Fibroblast of skin of left biceps (primary cell): ENCODE data around the gene VEZT.

Source experiments
- DNase-seq, 2 experiments: peaks; one replicate each; pipeline ENCODE4 v3.0.0-alpha.2; 2013; ENCODE audit warnings: low read depth in 2 of 2

VEZT gene

GRCh38 chr12:95200128-95200894 lies 17.3 kb upstream of the VEZT start:
- DNase-seq, result no peak

- peak in 1 of 2 experiments; percentile 46 for DNase-seq
Observed at GRCh38 chr12:95201056-95201670, 16.4 kb upstream of the VEZT start.

- peak in 1 of 2 experiments; percentile 25 for DNase-seq
Observed at GRCh38 chr12:95202691-95203486, 14.7 kb upstream of the VEZT start.

- DNase-seq, result no peak
Observed at GRCh38 chr12:95203487-95204030, 14.0 kb upstream of the VEZT start.

GRCh38 chr12:95204141-95204866 lies 13.3 kb upstream of the VEZT start:
- DNase-seq, result peak; percentile 74 to 76

- no peak for DNase-seq
Observed at GRCh38 chr12:95205016-95205624, 12.5 kb upstream of the VEZT start.

- DNase-seq, result peak in 1 of 2 experiments; percentile 32
Observed at GRCh38 chr12:95205685-95206084, 11.9 kb upstream of the VEZT start.

- no peak for DNase-seq
Observed at GRCh38 chr12:95206916-95207315, 10.7 kb upstream of the VEZT start.

- DNase-seq, result no peak
Observed at GRCh38 chr12:95207407-95207806, 10.2 kb upstream of the VEZT start.

- no peak for DNase-seq
Observed at GRCh38 chr12:95208678-95209077, 8.9 kb upstream of the VEZT start.

- DNase-seq, result no peak
Observed at GRCh38 chr12:95212586-95212985, 5.0 kb upstream of the VEZT start.

- DNase-seq, result no peak
Observed at GRCh38 chr12:95213119-95213518, 4.5 kb upstream of the VEZT start.

GRCh38 chr12:95213928-95214327 lies 3.7 kb upstream of the VEZT start:
- no peak for DNase-seq

- DNase-seq, result no peak
Observed at GRCh38 chr12:95214466-95214865, 3.1 kb upstream of the VEZT start.

- peak in 1 of 2 experiments; percentile 44 for DNase-seq
Observed at GRCh38 chr12:95215949-95216348, 1.7 kb upstream of the VEZT start.

GRCh38 chr12:95216711-95217376 lies 763 bp upstream of the VEZT start:
- no peak for DNase-seq

- no peak for DNase-seq
Observed at GRCh38 chr12:95218150-95219133, 835 bp downstream of the VEZT start.

- DNase-seq, result no peak
Observed at GRCh38 chr12:95220190-95220589, 2.6 kb downstream of the VEZT start.

GRCh38 chr12:95220726-95221125 lies 3.1 kb downstream of the VEZT start:
- DNase-seq, result no peak
